ENCODE data around the gene ATP8B4. TPM values are rescaled to one million over a fixed set of nuclear protein-coding genes. Genes with fewer than 3 reads are reported as not detected.
A peak's percentile ranks its signal among the peaks of the same experiment; 100 is the strongest.

Gene ATP8B4
- total and polyA plus RNA-seq, 12 donors, result 0.39 to 5.3 (median 1.6) TPM

GRCh38 chr15:50148362-50148963 lies 29.4 kb upstream of the ATP8B4 start:
- DNase-seq, result no peak
- intact Hi-C loops (cut with DNase I), result loop anchor here in 9 of 10 donors (5.0 to 10.0 kb wide), 6 partner anchors 264 to 1794 kb away; partner anchors contain the start of gene FGF7 (in 1 of the 9)
- Histone ChIP-seq H3K9me3 (no peaks in the 10 kb centered on the region), H3K36me3 (no peaks in the 10 kb centered on the region), H3K27me3 (no peaks in the 10 kb centered on the region), H3K27ac (no peak overlapping the region), H3K4me3 (no peak overlapping the region), H3K4me1 (peaks cover 0 to 15% (median 0%) of the 10 kb centered on the region in 9 donors)
- WGBS, 2 donors, result 79 to 82% methylated on average over 4 of the region's 4 CpGs
- ATAC-seq, result no peak
- peak in 1 of 9 donors; percentile 28 for TF ChIP-seq CTCF (IDR thresholded peaks at IDR 0.05)

DNA sequence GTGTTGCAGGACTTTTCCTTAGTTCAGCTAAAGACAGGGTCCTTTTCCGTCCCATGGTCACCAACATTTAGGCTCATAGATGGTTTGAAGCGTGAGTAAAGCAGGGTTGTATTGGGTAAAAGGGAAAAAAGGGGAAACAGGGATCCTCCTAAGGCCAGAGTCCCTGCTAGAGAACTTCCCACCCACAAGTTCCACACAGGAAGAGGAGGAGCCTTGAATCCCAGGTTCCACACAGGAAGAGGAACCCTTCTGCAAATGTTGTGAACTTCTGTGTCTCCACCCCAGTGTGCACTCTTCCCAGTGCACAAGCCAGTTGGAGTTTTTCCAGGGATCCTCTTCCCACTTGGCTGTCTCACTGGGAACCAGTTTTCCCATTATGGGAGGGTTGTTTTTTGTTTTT lies 27.6 kb upstream of the ATP8B4 start:
- peaks cover 0 to 15% (median 0%) of the 10 kb centered on the region in 9 donors for H3K4me1 ChIP-seq
- no peaks in the 10 kb centered on the region for H3K36me3 ChIP-seq
- no peaks in the 10 kb centered on the region for H3K27me3 ChIP-seq
- no peak overlapping the region for H3K27ac ChIP-seq
- H3K9me3 ChIP-seq, result no peaks in the 10 kb centered on the region
- TF ChIP-seq CTCF (IDR thresholded peaks at IDR 0.05), result no peak
- intact Hi-C loops (cut with DNase I), result loop anchor here in 9 of 10 donors (5.0 to 10.0 kb wide), 6 partner anchors 262 to 1792 kb away; partner anchors contain the start of gene FGF7 (in 1 of the 9)
- 90 to 93% methylated on average over 2 of the region's 2 CpGs for WGBS, 2 donors
- H3K4me3 ChIP-seq, result no peak overlapping the region
- ATAC-seq (peak in 2 of 8 donors; percentile 8 to 53), DNase-seq (no peak)

GRCh38 chr15:50145451-50145872 lies 26.4 kb upstream of the ATP8B4 start:
- Histone ChIP-seq H3K27me3 (no peaks in the 10 kb centered on the region), H3K4me1 (peaks cover 0 to 15% (median 0%) of the 10 kb centered on the region in 9 donors), H3K9me3 (no peaks in the 10 kb centered on the region), H3K27ac (no peak overlapping the region), H3K36me3 (no peaks in the 10 kb centered on the region), H3K4me3 (no peak overlapping the region)
- DNase-seq (no peak), ATAC-seq (peak in 7 of 8 donors; percentile 74 to 94 (median 83))
- intact Hi-C loops (cut with DNase I), result loop anchor here in 9 of 10 donors (2.0 to 10.0 kb wide), 8 partner anchors 261 to 1791 kb away; partner anchors contain the start of gene FGF7 (in 1 of the 9)
- peak; percentile 45 to 75 (median 62) for TF ChIP-seq CTCF (IDR thresholded peaks at IDR 0.05)
- whole genome bisulfite sequencing, 2 donors, result 1 to 9% methylated on average over 2 of the region's 2 CpGs

DNA sequence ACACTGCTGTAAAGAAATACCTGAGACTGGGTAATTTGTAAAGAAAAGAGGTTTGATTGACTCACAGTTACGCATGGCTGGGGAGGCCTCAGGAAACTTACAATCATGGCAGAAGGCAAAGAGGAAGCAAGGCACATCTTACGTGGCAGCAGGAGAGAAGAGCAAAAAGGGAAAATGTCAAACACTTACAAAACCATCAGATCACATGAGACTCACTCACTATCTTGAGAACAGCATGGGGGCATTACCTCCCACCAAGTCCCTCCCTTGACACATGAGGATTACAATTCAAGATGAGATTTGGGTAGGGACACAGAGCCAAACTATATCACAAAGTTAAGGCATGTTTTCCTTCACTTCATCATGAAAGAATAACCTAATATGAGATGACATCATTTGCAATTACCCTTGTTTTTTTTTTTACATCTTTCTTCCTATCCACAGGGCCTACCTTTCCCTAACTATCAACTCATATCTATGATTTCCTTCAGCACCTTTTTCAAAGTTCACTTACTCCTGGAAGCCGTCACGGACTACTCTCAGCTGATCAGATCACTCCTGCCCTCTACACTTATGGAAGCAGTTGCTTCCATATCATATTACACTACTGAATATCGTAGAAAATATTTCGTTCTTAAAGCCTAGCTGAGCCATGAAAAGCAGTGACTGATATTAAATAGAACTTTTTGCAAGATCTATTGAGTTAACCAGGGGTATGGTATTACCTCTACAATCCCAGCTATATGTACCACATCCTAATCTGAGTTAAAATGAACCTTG lies 25.5 kb upstream of the ATP8B4 start:
- H3K27me3 ChIP-seq, result no peaks in the 10 kb centered on the region
- H3K4me1 ChIP-seq, result peaks cover 0 to 15% (median 0%) of the 10 kb centered on the region in 9 donors
- TF ChIP-seq CTCF (IDR thresholded peaks at IDR 0.05), result no peak
- intact Hi-C loops (cut with DNase I), result loop anchor here (2.0 to 10.0 kb wide), 8 partner anchors 260 to 1790 kb away; partner anchors contain the start of gene FGF7 (in 1 of the 10)
- 70 to 73% methylated on average over 6 of the region's 6 CpGs for WGBS, 2 donors
- ATAC-seq, result no peak
- no peak for DNase-seq
- H3K4me3 ChIP-seq, result no peak overlapping the region
- no peaks in the 10 kb centered on the region for H3K36me3 ChIP-seq
- H3K9me3 ChIP-seq, result no peaks in the 10 kb centered on the region
- H3K27ac ChIP-seq, result peak overlapping the region in 1 of 10 donors; percentile 15
